ENCODE measurements around the gene SLFNL1.

- TF ChIP-seq CTCF (IDR thresholded peaks at IDR 0.05; ENCODE audit: low read length) (no peak), EZH2phosphoT487 (IDR thresholded peaks at IDR 0.05; ENCODE audit: low read length) (no peak)
Measured at GRCh38 chr1:41005876-41006275, 15.6 kb downstream of the SLFNL1 start.
